B cell (primary cell): ENCODE measurements around the gene FBXO42.

Source experiments
- EZH2 ChIP-seq: IDR thresholded peaks from 2 replicates; pipeline ENCODE4 v1.6.1; 2012; ENCODE audit warnings: borderline replicate concordance, low read depth, mild to moderate bottlenecking, moderate library complexity, low read length; ENCODE audit not compliant: insufficient read depth, poor library complexity, severe bottlenecking
- TF ChIP-seq, protein P1 (sequence below): fragments of 200-600 bp; IDR thresholded peaks from one replicate; pipeline ENCODE4 v1.8.0; 2022; ENCODE audit warnings: antibody characterized with exemption, mild to moderate bottlenecking

DNA sequence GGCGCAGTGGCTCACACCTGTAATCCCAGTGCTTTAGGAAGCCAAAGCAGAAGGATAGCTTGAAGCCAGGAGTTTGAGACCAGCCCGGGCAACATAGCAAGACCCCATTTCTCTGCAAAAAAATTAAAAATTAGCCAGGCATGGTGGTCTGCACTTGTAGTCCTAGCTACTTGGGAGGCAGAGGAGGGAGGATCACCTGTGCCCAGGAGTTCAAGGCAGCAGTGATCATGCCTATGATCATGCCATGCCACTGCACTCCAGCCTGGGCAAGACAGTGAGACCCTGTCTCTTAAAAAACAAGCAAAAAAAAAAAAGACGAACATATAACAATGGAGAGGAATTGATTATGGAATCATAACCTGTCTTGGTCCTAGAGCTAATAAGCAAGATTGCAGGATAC, 45.1 kb downstream of the FBXO42 start:
- TF ChIP-seq, protein P1, sequence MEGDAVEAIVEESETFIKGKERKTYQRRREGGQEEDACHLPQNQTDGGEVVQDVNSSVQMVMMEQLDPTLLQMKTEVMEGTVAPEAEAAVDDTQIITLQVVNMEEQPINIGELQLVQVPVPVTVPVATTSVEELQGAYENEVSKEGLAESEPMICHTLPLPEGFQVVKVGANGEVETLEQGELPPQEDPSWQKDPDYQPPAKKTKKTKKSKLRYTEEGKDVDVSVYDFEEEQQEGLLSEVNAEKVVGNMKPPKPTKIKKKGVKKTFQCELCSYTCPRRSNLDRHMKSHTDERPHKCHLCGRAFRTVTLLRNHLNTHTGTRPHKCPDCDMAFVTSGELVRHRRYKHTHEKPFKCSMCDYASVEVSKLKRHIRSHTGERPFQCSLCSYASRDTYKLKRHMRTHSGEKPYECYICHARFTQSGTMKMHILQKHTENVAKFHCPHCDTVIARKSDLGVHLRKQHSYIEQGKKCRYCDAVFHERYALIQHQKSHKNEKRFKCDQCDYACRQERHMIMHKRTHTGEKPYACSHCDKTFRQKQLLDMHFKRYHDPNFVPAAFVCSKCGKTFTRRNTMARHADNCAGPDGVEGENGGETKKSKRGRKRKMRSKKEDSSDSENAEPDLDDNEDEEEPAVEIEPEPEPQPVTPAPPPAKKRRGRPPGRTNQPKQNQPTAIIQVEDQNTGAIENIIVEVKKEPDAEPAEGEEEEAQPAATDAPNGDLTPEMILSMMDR = no peak
- TF ChIP-seq EZH2 = no peak
